Stimulated activated naive CD4-positive, alpha-beta T cell treated with Interleukin-2 at 50 U/mL for 16 hours (primary cell): ENCODE measurements around the gene PASD1.
"Not testable (repeated sequence)": the region's sequence is repeated elsewhere in the genome, so short reads cannot be mapped to it uniquely, and the experiment has no call there.

ENCODE experiments used
- DNase-seq: peaks from one replicate; lab custom pipeline; 2025; lab: John Stamatoyannopoulos, UW

PASD1 gene

DNA sequence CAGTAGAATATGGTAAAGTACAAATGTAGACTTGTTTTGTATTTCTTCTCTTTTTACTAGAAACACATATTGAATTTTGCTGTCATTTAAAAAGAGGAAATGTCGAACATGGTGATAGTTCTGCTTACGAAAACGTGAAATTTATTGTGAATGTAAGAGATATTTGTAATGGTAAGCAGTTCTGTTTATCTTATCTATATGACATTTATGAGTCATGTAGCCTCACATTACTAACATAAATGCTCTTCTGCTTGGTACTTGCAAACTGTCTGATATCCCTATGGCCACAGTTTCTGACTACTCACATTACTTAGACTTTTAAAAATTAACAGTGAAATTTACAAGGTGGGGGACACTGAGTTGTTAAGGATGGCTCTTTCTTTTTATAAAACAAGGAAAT, 57.9 kb downstream of the PASD1 start:
- no peak for DNase-seq

DNA sequence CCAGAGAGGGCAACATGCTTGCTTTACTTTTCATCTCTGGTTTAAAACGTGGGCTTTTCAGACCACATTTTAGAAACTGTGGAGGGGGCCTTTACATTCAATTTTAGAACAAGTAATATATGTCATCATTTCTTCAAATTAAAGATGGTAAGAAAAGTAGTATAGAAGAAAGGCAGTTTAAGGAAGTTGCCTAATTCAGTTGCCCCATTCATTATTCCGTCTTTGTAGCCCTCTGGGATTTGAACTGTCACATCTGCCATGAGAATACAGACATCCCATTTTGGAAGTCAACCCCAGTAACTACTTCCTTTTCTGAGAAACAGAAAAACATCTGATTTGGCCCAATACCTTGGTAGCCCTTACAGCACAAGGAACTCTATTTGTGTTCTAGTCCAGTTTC, 61.2 kb downstream of the PASD1 start:
- DNase-seq, result no peak

DNA sequence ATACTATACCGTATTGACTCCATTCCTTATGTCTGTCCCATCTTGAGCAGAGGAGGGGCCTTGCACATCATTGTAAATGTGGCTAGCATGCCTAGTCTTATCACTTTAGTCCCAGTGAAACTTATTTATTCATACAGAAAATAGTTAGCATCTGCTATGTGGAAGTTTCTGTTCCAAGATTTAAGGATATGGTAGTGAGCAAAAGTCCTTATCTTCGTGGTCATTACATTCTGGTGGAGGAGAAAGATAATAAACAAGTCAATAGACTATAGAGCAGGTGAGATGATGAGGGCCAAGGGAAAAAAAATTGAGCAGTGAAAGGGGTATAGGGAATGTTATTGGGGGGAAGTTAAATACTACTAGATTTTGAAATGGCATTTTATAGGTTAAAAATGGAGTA, 68.3 kb downstream of the PASD1 start:
- no peak for DNase-seq

DNA sequence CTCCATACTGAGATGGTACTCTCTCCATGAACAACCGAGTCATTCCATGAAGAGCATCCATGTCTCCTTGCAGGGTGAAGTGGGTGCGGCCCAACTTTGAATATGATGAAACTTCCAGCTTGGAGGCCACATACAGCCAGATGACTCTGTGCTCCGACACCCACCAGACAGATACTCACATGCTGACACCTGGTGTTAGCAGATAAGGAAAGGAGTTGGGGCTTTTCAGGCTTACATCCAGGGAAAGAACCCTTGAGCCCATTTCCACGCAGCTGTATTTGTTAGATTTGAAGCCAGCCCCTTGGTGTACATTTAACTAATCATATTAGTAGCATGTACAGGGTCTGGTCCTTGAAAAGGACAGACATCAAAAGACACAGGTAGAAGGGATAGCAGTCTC, 69.7 kb downstream of the PASD1 start:
- DNase-seq, result no peak

DNA sequence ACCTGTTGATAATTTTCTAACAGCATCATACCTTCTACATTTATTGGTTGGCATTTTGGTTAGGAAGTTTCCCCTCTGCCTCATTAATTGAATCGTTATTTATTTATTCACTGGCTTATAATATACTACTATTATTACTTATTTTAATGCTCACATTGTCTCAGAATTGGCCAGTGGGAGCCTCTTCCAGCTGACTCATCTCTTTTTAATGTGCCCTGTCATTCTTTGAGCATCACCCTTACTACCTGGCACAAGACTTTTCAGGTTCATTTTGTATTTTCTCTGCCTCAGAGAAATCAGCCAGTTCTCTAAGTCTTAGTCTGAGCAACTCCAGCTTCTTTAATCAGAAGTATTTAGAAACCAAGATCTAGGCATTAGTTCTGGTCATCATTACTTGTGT, 71.5 kb downstream of the PASD1 start:
- DNase-seq, result no peak

DNA sequence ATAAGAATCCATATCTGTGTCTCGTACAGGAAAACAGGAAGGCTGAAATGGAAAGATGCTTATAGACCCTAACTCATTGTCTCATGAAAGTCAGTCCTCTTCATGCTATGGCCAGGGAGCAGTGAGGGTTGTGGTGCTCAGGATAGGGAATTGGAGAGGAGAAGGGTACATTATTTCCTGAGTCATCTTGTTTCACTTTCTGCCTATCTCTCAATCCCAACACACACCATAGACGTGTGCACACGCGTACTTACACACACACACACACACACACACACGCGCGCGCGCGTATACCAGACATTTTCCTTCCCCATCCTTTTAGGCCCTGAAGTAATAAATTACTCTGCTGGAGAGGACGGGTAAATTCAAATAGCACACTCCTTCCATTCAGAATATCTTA, 78.1 kb downstream of the PASD1 start:
- DNase-seq, result no peak

DNA sequence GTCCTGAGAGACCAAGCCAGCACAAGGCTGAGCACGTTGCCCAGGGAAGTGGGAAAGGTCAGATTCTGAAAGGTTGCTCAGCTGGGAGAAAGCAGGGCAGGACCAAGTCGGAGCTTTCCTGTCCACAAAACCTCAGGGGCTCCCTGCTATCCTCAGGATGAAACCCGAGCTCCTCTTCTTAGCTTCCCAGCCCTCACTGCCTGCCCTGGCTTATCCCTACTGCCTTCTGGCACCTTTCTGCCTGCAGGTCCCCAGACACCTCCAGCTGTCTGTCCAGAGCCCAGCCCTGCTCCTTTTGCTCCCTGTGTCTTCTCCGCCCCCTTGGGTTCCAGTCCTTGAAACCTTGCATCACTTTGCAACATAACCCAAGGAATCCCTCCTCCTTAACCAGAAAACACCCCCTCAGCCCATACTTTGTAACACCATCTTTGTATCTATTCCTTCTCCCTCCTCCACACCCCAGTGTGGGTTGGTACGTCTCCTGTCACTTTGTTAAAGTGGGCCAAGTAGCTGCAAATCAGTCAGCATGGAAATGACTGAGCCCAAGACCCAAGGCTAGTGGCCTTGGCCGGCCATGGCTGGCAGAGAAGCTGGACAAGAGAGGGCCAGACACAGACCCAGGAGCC, 111.8 kb downstream of the PASD1 start:
- DNase-seq, result no peak

DNA sequence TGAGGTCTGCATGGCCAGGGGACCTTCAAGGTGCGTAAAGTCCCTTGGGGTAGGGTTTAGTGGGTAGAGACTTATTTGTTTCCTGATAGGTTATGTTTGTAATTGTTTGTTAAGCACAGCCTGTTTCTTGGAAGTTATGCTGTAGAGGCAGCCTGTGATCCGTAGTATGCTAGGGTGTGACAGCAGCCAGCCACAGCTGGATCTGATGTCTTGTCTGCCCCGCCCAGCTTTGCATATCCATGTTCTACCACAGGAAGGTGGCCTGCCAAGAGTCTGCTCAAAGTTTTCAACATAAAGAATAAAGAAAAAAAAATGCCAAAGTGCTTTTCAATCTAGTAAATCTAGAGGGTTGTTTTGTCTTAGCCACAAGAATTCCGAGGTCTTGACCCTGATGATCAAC, 112.7 kb downstream of the PASD1 start:
- no peak for DNase-seq

DNA sequence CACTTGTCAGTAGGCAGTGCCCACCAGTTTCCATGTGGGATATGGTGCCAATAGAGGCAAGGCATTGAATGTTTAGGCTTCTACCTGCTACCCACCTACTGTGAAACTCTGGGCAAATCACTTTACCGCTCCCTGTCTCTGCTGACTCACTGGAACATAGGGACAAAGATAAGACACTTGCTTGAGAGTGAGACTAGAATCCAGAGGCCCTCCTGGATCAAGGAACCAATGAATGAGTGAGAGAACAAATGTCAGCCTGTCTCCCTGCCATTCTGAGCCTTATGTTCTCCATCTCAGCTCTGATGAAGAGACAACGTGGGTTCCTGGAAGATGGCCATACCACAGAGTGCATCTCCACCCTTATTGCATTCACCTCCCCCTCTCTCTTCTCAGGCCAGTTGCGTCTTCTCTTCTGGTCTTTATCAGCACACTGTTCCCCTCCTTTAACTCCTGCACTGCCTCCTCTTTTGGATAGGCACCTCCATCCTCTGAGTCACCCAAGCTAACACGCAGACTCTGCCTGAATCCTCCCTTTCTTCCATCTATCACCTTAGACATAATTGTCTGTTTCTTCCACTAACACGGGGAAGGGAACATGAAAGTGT, 116.4 kb downstream of the PASD1 start:
- no peak for DNase-seq

DNA sequence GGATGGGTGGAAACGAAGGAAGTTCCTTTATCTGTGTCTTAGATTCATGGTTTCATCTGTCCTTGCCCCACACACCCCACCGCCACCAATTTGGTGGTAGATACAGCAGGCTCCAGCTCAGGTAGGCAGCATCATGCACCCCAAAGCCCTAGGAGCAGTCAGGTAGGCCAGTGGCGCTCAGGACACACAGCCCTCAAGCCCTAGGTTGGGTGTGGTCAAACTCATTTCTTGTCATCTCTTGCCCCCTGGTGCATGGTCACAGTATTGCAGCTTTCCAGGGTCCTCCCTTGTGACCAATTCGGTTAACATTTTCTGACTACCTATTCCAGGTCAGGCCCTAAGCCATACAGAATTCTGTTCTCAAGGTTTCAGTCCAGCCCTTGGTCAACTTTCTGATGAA, 117.3 kb downstream of the PASD1 start:
- peak; percentile 29 for DNase-seq

DNA sequence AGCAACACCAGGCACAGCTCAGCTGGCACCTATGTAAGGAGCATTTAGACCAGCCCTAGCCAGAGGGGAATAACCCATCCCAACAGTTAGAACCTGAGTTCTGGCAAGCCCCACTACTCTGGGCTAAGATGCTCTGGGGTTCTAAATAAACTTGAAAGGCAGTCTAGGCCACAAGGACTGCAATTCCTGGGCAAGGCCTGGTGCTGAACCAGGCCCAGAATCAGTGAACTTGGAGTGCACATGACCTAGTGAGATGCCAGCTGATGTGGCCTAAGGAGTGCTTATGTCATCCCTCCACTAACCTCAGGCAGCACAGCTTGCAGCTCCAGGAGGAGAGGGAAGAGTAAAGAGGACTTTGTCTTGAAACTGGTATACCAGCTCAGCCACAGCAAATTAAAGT, 124.2 kb downstream of the PASD1 start:
- no peak for DNase-seq

DNA sequence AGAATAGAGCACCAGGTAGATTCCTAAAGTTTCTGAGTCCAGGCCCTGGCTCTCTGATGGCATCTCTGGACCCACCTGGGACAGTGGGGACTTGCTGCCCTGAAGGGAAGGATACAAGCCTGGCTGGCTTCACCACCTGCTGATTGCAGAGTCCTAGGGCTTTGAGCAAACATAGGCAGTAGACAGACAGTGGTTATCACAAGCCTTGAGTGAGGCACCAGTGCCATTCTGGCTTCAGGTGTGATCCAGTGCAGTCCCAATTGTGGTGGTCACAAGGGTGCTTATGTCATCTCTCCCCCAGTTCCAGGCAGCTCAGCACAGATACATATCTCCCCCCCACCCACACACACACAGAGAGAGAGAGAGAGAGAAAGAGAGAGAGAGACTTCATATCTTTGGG, 125.2 kb downstream of the PASD1 start:
- no peak for DNase-seq

DNA sequence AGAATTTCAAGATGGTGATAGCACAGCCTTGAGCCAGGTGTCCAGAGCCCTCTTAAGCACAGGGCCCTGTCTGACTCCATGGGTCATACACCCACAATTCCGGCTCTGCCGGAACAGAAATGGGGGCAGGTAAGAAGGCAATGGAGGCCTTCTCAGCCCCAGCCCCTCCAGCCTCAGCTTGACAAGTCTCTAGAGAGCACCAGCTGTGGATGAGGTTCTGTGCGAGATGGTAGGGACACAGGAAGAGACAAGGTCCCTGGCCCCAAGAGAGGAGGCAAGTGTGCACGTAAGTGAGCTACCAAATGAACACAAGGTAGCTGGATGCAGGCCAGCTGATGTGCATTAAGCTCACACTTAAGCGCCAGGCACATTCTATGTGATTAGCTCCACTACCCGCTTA, 129.3 kb downstream of the PASD1 start:
- DNase-seq, result no peak

DNA sequence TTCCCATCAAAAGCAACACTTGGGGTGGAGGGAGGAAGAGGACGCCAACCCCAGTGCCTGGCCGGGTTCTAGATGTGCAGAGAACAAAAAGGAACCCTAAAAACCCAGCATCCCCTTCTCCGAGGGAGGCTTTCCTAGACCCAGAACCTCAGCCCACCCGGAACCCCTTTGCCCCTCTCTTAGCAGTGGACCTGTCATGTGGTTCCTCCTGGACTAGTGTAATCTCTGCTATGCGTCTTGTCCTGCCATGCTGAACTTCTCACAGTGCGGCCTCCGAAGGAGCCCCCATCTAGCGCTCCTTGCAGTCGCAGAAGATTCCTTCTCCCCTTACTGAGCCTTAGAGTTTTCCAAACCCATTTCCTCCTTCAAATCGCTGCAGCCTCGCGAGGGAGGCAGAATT, 130.6 kb downstream of the PASD1 start:
- DNase-seq, result no peak

DNA sequence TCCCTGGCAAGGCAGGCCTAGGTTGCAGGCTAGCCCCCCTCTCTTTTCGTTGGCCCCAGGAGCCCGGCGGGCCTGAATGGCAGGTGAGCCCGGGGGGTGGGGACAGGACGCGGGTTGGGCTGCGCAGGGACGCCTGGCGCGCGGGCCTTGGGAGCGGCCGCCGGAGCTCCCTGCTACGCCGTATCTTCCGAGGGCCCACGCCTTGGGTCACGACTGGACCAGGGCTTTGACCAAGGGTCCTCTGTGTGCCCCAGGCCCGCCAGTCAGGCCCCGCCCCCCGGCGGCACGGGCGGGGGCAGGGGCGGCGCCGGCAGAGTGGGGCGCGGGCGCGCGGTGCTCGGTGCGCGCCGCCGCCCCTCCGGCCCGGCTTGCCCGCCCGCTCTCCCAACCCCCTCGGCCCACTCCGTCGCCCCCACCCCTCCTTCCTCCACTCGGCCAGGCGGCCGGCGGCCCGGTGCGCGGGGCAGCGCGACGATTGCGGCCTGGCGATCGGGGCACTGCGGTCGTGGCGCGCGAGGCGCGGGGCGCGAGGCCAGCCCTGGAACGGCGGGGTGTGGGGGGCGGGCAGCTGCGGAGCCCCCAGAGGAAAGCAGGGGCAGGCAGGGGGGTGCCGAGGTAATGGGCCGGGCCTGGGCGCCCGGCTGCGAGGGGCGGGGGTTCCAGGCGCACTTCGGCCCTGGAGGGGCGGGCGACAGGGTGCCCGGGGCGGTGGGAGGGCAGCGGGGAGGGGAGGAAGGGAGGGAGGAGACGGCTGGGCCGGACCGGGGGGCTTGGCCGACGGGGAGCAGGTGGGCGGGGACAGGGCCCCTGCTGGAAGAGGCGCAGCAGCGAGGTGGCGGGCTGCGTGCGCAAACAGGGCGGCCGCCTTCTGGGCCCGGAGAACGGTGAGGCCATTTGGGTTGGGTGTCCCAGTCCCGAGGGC, 131.4 kb downstream of the PASD1 start, which contains the start of gene PRRG3:
TSS of gene PRRG3 (plus strand) at position 798 of the 922 bp plus-strand sequence. CDS start 3,357 bp downstream, outside the sequence.
- DNase-seq, result no peak

DNA sequence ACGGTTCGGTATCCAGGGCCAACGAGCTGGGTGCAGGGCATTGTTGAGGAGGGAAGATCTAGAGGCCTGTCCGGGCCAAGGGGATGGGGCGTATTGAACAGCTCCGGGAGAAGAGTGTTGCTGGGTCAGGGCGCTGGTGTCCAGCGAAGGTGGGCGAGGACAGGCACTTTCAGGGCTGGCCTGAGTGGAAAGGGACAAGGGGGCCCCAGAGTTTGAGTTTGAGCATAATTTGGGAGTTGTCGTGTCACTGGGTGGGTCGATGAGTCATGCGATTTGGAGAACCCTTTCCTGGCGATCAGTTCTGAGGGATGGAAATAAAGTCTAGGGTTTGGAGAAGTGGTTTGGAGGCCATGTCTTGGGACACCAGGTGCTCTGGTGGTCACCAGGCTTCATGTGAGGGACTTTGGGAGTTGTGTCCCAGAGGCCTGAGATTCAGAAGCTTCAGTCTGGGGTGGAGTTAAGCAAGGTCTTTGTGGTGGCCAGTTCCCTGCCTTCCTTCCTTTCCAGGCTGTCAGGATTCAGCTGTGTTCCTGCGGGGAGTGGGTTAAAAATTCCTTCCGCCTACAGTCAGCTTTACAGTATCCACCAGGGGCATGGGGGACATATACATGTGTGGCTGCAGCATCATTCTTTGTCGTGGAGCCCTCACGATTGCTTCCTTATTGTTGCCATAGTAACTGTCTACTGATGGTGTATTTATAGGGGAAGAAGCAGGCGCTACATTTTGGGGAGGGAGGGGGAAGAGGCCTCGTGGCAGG, 132.3 kb downstream of the PASD1 start:
- DNase-seq, result no peak

DNA sequence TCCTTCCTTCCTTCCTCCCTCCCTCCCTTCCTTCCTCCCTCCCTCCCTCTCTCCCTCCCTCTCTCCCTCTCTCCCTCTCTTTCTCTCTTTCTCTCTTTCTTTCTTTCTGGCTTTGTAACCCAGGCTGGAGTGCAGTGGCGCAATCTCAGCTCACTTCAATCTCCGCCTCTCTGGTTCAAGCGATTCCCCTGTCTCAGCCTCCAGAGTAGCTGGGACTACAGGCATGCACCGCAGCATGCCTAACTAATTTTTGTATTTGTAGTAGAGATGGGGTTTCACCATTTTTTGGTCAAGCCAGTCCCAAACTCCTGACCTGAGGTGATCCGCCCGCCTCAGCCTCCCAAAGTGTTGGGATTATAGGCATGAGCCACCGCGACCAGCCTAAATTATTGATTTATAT, 133.6 kb downstream of the PASD1 start:
- not testable (repeated sequence) for DNase-seq

DNA sequence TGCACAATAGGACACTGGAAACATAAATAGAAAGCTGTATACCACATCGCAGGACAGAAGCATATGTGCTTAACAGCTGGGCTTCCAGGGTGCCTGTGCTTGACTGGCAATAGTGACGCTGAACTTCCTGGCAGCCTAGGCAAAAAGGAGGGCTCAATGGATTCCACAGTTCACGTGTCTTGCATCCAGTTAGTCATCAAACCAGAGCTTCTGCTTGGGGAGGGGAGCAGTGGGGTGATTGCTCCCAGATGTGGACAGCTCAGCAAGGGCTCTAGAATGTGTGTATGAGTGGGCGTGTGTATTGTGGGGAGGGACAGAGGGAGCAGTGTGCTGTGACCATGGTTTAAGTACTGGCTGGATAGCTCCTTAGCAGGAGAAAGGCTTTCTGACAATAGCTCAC, 134.0 kb downstream of the PASD1 start:
- no peak for DNase-seq

DNA sequence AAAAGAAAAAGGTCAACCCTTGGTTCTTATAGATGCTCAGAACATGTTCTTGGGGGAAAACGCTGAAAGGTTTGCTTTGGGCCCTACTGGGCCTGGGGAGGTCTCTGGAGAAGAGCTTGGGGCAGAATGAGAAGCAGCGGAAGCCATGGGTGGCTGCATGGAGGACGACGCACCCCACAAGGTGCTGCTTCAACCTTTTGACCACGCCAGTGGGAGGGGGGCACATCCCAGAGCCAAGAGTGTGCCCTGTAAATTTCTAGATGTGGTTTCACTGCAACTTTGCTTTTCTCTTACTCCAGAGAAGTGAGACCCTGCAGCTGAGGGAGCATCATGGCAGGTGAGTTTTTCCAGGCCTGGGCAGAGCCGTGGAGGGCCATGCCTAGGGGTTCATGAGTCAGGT, 135.0 kb downstream of the PASD1 start:
- no peak for DNase-seq

DNA sequence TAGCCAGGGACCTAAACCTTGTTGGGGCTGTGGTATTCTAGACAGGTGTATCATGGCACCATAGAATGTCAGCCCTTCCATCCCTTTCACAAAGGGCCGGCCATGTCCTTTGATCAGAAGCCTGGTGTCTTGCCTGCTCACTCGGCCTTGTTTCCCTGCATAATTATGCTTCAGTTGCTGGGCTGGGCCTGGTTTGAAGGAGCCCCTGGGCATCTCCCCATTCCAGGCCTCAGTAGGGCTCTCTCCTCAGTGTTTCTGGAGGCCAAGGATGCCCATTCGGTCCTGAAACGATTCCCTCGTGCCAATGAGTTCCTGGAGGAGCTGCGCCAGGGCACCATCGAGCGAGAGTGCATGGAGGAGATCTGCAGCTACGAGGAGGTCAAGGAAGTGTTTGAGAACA, 136.3 kb downstream of the PASD1 start:
- no peak for DNase-seq

DNA sequence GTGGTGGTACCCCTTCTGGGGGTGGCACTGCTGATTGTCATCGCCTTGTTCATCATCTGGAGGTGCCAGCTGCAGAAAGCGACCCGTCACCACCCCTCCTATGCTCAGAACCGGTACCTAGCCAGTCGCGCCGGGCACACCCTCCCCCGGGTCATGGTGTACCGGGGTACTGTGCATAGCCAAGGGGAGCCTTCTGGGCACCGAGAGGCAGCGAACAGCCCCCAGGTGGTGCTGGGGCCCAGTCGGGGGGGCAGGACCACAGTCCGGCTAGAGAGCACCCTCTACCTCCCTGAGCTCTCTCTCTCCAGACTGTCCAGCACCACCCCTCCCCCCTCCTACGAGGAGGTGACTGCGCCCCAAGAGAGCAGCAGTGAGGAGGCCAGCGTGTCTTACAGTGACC, 137.1 kb downstream of the PASD1 start:
- DNase-seq, result no peak

DNA sequence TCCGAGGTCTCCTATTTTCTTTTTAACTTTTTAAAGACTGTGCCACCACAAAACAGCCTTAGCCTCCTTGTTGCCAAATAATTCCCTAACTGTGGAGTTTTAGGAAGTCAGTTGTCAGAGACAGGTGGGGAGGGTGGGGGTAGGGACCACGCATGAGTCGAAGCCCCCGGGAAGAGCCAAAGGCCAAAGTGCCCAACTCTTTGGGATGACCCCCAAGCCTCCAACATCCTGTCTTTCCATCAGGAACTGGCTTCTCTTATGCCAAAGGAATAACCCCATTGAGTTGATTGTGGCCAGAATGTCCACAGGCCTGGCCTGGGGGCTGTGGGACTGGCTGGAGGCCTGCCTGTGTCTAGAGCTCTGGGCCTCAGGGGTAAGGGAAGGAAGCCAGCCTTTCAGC, 137.6 kb downstream of the PASD1 start:
- DNase-seq, result no peak
